Gastroesophageal sphincter (tissue), 4 donors: ENCODE data around the gene ZNF260. TPM values are rescaled to one million over a fixed set of nuclear protein-coding genes. Genes with fewer than 3 reads are reported as not detected.

ENCODE experiments used
- ATAC-seq: fragments of 150-250 bp; one replicate; pipeline ENCODE4 v1.9.1; 2016; ENCODE audit warnings: mild to moderate bottlenecking, moderate library complexity
- H3K27ac ChIP-seq, 4 donors: fragments of 200-600 bp; sonication (generic) in 3 of 4; 1 replicate in 3 of 4; 2 replicates in 1 of 4; pipeline ENCODE4 v1.5.1; 2016 to 2019
- H3K27me3 ChIP-seq: fragments of 200-600 bp; sonication (generic); one replicate; pipeline ENCODE4 v1.5.1; 2019
- H3K36me3 ChIP-seq, 2 donors: fragments of 200-600 bp; sonication (generic); one replicate each; pipeline ENCODE4 v1.5.1; 2019; ENCODE audit warnings: control low read depth in 1 of 2
- H3K4me1 ChIP-seq, 3 donors: fragments of 200-600 bp; sonication (generic); 1 replicate in 2 of 3; 2 replicates in 1 of 3; pipeline ENCODE4 v1.5.1; 2016 to 2019; ENCODE audit warnings: control low read depth in 2 of 3
- H3K4me3 ChIP-seq, 2 donors: fragments of 200-600 bp; sonication (generic); one replicate each; pipeline ENCODE4 v1.5.1; 2019; ENCODE audit warnings: mild to moderate bottlenecking in 1 of 2, moderate library complexity in 1 of 2
- H3K9me3 ChIP-seq, 3 donors: fragments of 200-600 bp; sonication (generic); one replicate each; pipeline ENCODE4 v1.5.1; 2017 to 2019; ENCODE audit warnings: control low read depth in 2 of 3
- EP300 ChIP-seq: sonication (generic); formaldehyde crosslinking; IDR thresholded peaks from one replicate; pipeline ENCODE4 v1.6.1; 2017; ENCODE audit warnings: antibody characterized with exemption, mild to moderate bottlenecking
- POLR2A ChIP-seq, 2 donors: fragments of 450-650 bp; IDR thresholded peaks; one replicate each; pipeline ENCODE4 v1.6.1; 2017; ENCODE audit warnings: antibody characterized with exemption in 2 of 2, mild to moderate bottlenecking in 2 of 2, moderate library complexity in 1 of 2
- POLR2AphosphoS5 ChIP-seq: sonication (generic); formaldehyde crosslinking; IDR thresholded peaks from one replicate; pipeline ENCODE4 v1.6.1; 2017; ENCODE audit warnings: antibody characterized with exemption
- WGBS, 2 donors: methylation state at CpG; one replicate each; pipeline ENCODE4 v1.1.5; 2018; ENCODE audit warnings: low coverage in 1 of 2; 5-methylcytosine and 5-hydroxymethylcytosine counted together
- total RNA-seq, 4 donors: library from RNA; depleted of rRNA; stranded (reverse); fragments of >200 nt; gene quantifications; one replicate each; pipeline ENCODE4 v1.1.0, GENCODE V29; 2016
- TF ChIP-seq, protein P1 (sequence below), 4 experiments: fragments of 200-600 bp in 2 of 4; fragments of 450-650 bp in 2 of 4; sonication (generic) in 1 of 4; IDR thresholded peaks; one replicate each; pipeline ENCODE4 v1.5.1; 2017 to 2019; ENCODE audit warnings: antibody characterized with exemption in 4 of 4, mild to moderate bottlenecking in 2 of 4, moderate library complexity in 2 of 4

ZNF260 gene
- total RNA-seq, 4 donors from 2014 or later: 6.9 to 13.9 (median 8.4) TPM

GRCh38 chr19:36489118-36489919, 38.8 kb downstream of the ZNF260 start, which contains the start of gene ZNF566:
ZNF566 (minus strand) TSS chr19:36489561; CDS start chr19:36476557, 13,004 bp downstream.
- Histone ChIP-seq H3K27me3 (no peaks in the 10 kb centered on the region), H3K36me3 (peaks cover 0 to 9% of the 10 kb centered on the region in 2 donors), H3K4me1 (peaks cover 0 to 25% (median 5%) of the 10 kb centered on the region in 3 donors), H3K9me3 (no peaks in the 10 kb centered on the region), H3K4me3 (peak within 1 kb of the TSS; percentile 79), H3K27ac (peak within 1 kb of the TSS; percentile 89 to 96 (median 94))
- ATAC-seq: peak; percentile 98
- TF ChIP-seq POLR2AphosphoS5: peak; percentile 50
- no peak for TF ChIP-seq EP300
- TF ChIP-seq, protein P1, sequence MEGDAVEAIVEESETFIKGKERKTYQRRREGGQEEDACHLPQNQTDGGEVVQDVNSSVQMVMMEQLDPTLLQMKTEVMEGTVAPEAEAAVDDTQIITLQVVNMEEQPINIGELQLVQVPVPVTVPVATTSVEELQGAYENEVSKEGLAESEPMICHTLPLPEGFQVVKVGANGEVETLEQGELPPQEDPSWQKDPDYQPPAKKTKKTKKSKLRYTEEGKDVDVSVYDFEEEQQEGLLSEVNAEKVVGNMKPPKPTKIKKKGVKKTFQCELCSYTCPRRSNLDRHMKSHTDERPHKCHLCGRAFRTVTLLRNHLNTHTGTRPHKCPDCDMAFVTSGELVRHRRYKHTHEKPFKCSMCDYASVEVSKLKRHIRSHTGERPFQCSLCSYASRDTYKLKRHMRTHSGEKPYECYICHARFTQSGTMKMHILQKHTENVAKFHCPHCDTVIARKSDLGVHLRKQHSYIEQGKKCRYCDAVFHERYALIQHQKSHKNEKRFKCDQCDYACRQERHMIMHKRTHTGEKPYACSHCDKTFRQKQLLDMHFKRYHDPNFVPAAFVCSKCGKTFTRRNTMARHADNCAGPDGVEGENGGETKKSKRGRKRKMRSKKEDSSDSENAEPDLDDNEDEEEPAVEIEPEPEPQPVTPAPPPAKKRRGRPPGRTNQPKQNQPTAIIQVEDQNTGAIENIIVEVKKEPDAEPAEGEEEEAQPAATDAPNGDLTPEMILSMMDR (IDR thresholded peaks at IDR 0.05): peak in 2 of 4 experiments; percentile 8 to 17
- peak; percentile 26 to 36 for TF ChIP-seq POLR2A (IDR thresholded peaks at IDR 0.05)
- 0% methylated on average over 2 to 6 of the region's 53 CpGs for whole genome bisulfite sequencing, 2 donors

GRCh38 chr19:36488846-36489117, 39.3 kb downstream of the ZNF260 start:
- TF ChIP-seq EP300 (no peak), POLR2AphosphoS5 (no peak), POLR2A (IDR thresholded peaks at IDR 0.05) (no peak)
- TF ChIP-seq, protein P1 (IDR thresholded peaks at IDR 0.05): no peak
- Histone ChIP-seq H3K9me3 (no peaks in the 10 kb centered on the region), H3K27ac (peak overlapping the region; percentile 89 to 96 (median 94)), H3K36me3 (peaks cover 0 to 9% of the 10 kb centered on the region in 2 donors), H3K27me3 (no peaks in the 10 kb centered on the region), H3K4me3 (peak overlapping the region; percentile 79), H3K4me1 (peaks cover 0 to 25% (median 5%) of the 10 kb centered on the region in 3 donors)
- no peak for ATAC-seq
- 0% methylated on average over 8 to 9 of the region's 11 CpGs for WGBS, 2 donors

DNA sequence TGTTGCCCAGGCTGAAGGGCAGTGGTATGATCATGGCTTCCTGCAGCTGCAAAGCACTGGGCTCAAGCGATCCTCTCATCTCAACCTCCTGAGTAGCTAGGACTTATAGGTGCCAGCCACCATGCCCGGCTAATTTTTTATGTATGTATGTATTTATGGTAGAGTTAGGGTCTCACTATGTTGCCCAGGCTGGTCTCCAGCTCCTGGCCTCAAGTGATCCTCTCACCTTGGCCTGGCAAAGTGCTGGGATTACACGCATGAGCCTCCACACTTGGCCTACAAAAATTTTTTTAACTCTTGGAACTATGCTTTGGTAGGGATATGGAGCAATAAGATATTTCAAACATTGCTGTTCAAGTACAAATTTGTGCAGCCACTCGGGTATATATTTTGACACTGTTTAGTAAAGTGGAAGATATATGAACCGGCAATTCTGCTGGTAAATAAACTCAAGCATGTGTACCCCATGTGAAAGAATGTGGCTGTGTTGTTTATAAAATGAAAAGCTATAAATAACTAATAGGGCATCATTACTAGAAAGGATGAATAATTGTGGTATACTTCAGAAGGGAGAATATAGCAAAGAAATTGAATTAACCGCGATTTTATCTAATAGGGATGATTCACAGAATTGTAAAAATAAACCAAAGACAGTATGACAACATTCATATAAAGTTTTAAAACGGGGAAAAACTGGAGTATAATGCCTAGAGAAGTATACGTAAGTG, 39.8 kb downstream of the ZNF260 start:
- Histone ChIP-seq H3K4me1 (peaks cover 0 to 25% (median 5%) of the 10 kb centered on the region in 3 donors), H3K27ac (peak overlapping the region; percentile 89 to 96 (median 94)), H3K27me3 (no peaks in the 10 kb centered on the region), H3K9me3 (no peaks in the 10 kb centered on the region), H3K36me3 (peaks cover 0 to 9% of the 10 kb centered on the region in 2 donors), H3K4me3 (peak overlapping the region; percentile 79)
- ATAC-seq: no peak
- 30 to 45% methylated on average over 8 to 9 of the region's 9 CpGs for WGBS, 2 donors
- no peak for TF ChIP-seq EP300
- TF ChIP-seq, protein P1 (IDR thresholded peaks at IDR 0.05): no peak
- TF ChIP-seq POLR2A (IDR thresholded peaks at IDR 0.05): no peak
- no peak for TF ChIP-seq POLR2AphosphoS5

- Histone ChIP-seq H3K36me3 (peaks cover 0 to 19% of the 10 kb centered on the region in 2 donors), H3K27ac (no peak overlapping the region), H3K4me1 (peaks cover 0 to 17% (median 5%) of the 10 kb centered on the region in 3 donors), H3K9me3 (no peaks in the 10 kb centered on the region), H3K4me3 (no peak overlapping the region), H3K27me3 (no peaks in the 10 kb centered on the region)
- ATAC-seq: no peak
- TF ChIP-seq POLR2A (IDR thresholded peaks at IDR 0.05) (no peak), EP300 (no peak), POLR2AphosphoS5 (no peak)
- TF ChIP-seq, protein P1 (IDR thresholded peaks at IDR 0.05): no peak
- WGBS, 2 donors: 89 to 96% methylated on average over 3 to 6 of the region's 6 CpGs
Measured at GRCh38 chr19:36483653-36484052, 44.4 kb downstream of the ZNF260 start.
